Measurements from ENCODE around the gene CAP2. TPM values are rescaled to one million over a fixed set of nuclear protein-coding genes. Genes with fewer than 3 reads are reported as not detected.
"Not testable (repeated sequence)": the region's sequence is repeated elsewhere in the genome, so short reads cannot be mapped to it uniquely, and the experiment has no call there.

The CAP2 gene
- total RNA-seq, 4 donors from 2014 or later, result 208 to 439 (median 295) TPM

GRCh38 chr6:17413313-17413750 is 19.9 kb downstream of the CAP2 start:
- peak overlapping the region; percentile 96 to 97 (median 96) for H3K27ac ChIP-seq
- in situ Hi-C loops (cut with MboI; ENCODE audit: low sequenced_read_pairs in 4 of 4), result no loop called here

GRCh38 chr6:17414395-17414794 is 21.0 kb downstream of the CAP2 start:
- intact Hi-C loops (cut with DNase I; ENCODE audit: low total_unique reads); ATAC-seq: not testable (repeated sequence)

More at GRCh38 chr6:17413313-17413750, 19.9 kb downstream of the CAP2 start:
- ATAC-seq (no peak), DNase-seq (no peak)
- Histone ChIP-seq H3K4me3 (no peak overlapping the region), H3K9me3 (no peaks in the 10 kb centered on the region), H3K4me1 (peaks cover 66 to 67% of the 10 kb centered on the region in 2 donors), H3K27me3 (no peaks in the 10 kb centered on the region), H3K36me3 (no peaks in the 10 kb centered on the region)
- intact Hi-C loops (cut with DNase I; ENCODE audit: low total_unique reads), result no loop called here
- TF ChIP-seq CTCF (IDR thresholded peaks at IDR 0.05 in 4 of 5, conservative IDR thresholded peaks at IDR 0.05 in 1 of 5), result no peak
- TF ChIP-seq POLR2A (IDR thresholded peaks at IDR 0.05), result no peak

GRCh38 chr6:17415321-17415720 is 21.9 kb downstream of the CAP2 start:
- TF ChIP-seq POLR2A (IDR thresholded peaks at IDR 0.05) (no peak), CTCF (IDR thresholded peaks at IDR 0.05 in 4 of 5, conservative IDR thresholded peaks at IDR 0.05 in 1 of 5) (no peak)
- H3K36me3 ChIP-seq, result no peaks in the 10 kb centered on the region
- ATAC-seq, result no peak
- H3K4me1 ChIP-seq, result peaks cover 72 to 74% of the 10 kb centered on the region in 2 donors
- in situ Hi-C loops (cut with MboI; ENCODE audit: low sequenced_read_pairs in 4 of 4) (no loop called here), intact Hi-C loops (cut with DNase I; ENCODE audit: low total_unique reads) (no loop called here)
- no peak for DNase-seq
- no peaks in the 10 kb centered on the region for H3K9me3 ChIP-seq
- H3K4me3 ChIP-seq, result no peak overlapping the region
- no peaks in the 10 kb centered on the region for H3K27me3 ChIP-seq
- peak overlapping the region; percentile 96 to 98 (median 96) for H3K27ac ChIP-seq

More at GRCh38 chr6:17414395-17414794, 21.0 kb downstream of the CAP2 start:
- in situ Hi-C loops (cut with MboI; ENCODE audit: low sequenced_read_pairs in 4 of 4); H3K9me3 ChIP-seq; H3K4me3 ChIP-seq; H3K36me3 ChIP-seq; H3K27me3 ChIP-seq; DNase-seq: not testable (repeated sequence)
- peak overlapping the region; percentile 96 to 98 (median 96) for H3K27ac ChIP-seq
- peaks cover 65 to 70% of the 10 kb centered on the region in 2 donors for H3K4me1 ChIP-seq

- ATAC-seq, result no peak
- peaks cover 68 to 75% of the 10 kb centered on the region in 2 donors for H3K4me1 ChIP-seq
- H3K27me3 ChIP-seq, result no peaks in the 10 kb centered on the region
- H3K4me3 ChIP-seq, result no peak overlapping the region
- in situ Hi-C loops (cut with MboI; ENCODE audit: low sequenced_read_pairs in 4 of 4) (no loop called here), intact Hi-C loops (cut with DNase I; ENCODE audit: low total_unique reads) (no loop called here)
- H3K9me3 ChIP-seq, result no peaks in the 10 kb centered on the region
- H3K36me3 ChIP-seq, result no peaks in the 10 kb centered on the region
- no peak for DNase-seq
- no peak for TF ChIP-seq CTCF (IDR thresholded peaks at IDR 0.05 in 4 of 5, conservative IDR thresholded peaks at IDR 0.05 in 1 of 5)
- TF ChIP-seq POLR2A (IDR thresholded peaks at IDR 0.05), result no peak
- peak overlapping the region; percentile 96 to 98 (median 96) for H3K27ac ChIP-seq
Measured at GRCh38 chr6:17416806-17417205, 23.4 kb downstream of the CAP2 start.

GRCh38 chr6:17417817-17418216 is 24.4 kb downstream of the CAP2 start:
- TF ChIP-seq POLR2A (IDR thresholded peaks at IDR 0.05), result no peak
- no peak for TF ChIP-seq CTCF (IDR thresholded peaks at IDR 0.05 in 4 of 5, conservative IDR thresholded peaks at IDR 0.05 in 1 of 5)
- Histone ChIP-seq H3K4me3 (peak overlapping the region in 3 of 4 donors; percentile 8 to 24 (median 10)), H3K27ac (peak overlapping the region; percentile 96 to 98 (median 96)), H3K9me3 (no peaks in the 10 kb centered on the region), H3K27me3 (no peaks in the 10 kb centered on the region), H3K36me3 (no peaks in the 10 kb centered on the region), H3K4me1 (peaks cover 65 to 72% of the 10 kb centered on the region in 2 donors)
- DNase-seq (no peak), ATAC-seq (peak in 1 of 2 donors; percentile 21)
- in situ Hi-C loops (cut with MboI; ENCODE audit: low sequenced_read_pairs in 4 of 4) (no loop called here), intact Hi-C loops (cut with DNase I; ENCODE audit: low total_unique reads) (loop anchor here (1.0 to 2.0 kb wide), 2 partner anchors 23 to 129 kb away; no protein-coding TSS in a partner anchor)

Data from gastrocnemius medialis (tissue), 4 donors.